Measurements from ENCODE around the gene TMEM81.

TMEM81 gene

DNA sequence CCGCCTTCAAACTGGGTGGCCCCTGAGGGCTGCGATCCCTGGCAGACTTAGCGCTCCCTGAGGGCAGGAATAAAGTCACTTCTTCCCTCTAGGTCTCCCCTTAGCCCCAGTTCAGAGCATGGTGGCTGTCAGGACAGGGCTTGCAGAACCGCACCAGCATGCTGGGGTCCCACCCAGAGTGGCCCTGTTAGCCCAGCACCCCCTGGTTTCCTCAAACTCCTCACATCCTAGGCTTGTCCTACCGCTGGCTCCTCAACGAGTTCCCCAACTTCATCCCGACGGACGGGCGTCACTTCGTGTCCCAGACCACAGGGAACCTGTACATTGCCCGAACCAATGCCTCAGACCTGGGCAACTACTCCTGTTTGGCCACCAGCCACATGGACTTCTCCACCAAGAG is 25.4 kb downstream of the TMEM81 start:
- H3K4me3 Mint-ChIP-seq, result no peak overlapping the region
- H3K27me3 Mint-ChIP-seq (ENCODE audit: low read depth), result no peaks in the 10 kb centered on the region
- H3K36me3 Mint-ChIP-seq (ENCODE audit: low read depth), result no peaks in the 10 kb centered on the region
- H3K27ac Mint-ChIP-seq, result no peak overlapping the region
- H3K9me3 Mint-ChIP-seq, result no peaks in the 10 kb centered on the region
- peaks cover 3% of the 10 kb centered on the region for H3K4me1 Mint-ChIP-seq (ENCODE audit: low read depth)

DNA sequence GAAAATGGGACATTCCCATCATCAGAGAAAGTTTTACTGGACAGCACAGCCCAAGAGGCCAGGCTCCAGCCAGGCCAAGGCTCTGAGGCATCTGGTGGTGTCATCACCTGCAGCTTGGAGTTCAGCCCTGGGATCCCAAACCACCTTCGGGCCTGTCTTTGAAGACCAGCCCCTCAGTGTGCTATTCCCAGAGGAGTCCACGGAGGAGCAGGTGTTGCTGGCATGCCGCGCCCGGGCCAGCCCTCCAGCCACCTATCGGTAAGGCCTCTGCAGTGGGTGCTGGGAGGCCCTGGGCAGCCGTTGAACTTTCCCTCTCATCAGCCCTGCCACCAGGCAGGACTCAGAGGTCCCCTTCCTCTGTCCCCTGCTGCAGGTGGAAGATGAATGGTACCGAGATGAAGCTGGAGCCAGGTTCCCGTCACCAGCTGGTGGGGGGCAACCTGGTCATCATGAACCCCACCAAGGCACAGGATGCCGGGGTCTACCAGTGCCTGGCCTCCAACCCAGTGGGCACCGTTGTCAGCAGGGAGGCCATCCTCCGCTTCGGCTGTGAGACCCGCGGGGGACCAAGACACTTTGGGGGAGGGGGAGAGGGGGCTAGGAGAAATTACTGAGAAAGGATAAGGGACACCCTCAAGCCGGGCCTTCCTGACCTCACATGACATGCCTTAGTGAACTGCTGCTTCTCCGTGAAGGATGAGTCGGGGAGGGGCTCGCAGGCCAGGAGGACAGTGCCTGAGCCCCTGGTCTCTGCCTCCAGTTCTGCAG is 26.3 kb downstream of the TMEM81 start:
- Mint-ChIP-seq H3K36me3 (ENCODE audit: low read depth) (no peaks in the 10 kb centered on the region), H3K4me1 (ENCODE audit: low read depth) (no peaks in the 10 kb centered on the region), H3K4me3 (no peak overlapping the region), H3K9me3 (no peaks in the 10 kb centered on the region), H3K27ac (no peak overlapping the region), H3K27me3 (ENCODE audit: low read depth) (no peaks in the 10 kb centered on the region)

DNA sequence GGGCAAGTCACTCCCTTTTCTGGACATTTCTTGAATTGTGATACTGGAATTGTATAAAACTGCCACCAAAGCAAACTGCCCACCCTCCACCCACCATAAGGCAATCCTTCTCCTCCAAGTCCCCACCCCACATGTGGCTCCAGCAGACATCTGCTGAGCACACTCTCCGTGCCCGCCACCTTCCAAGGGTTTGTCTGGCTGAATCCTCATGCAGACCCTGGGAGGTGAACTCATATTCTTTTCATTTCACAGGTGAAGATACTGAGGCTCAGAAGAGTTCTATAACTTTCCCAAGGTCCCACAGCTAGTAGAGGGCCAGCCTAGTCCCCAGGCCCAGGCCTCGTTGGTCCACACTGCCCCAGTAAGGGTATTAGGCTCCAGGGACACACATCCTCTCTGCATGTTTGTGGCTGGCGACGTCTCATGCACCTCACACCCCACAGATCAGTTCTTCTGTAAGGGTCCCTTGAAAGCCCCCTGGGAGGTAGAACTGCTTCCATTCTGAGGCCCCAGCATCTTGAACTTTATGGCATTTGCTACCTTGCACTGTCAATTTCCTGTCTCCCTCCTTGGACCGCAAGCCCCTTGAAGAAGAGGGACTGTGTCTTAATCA is 27.2 kb downstream of the TMEM81 start:
- H3K9me3 Mint-ChIP-seq, result no peaks in the 10 kb centered on the region
- no peak overlapping the region for H3K4me3 Mint-ChIP-seq

DNA sequence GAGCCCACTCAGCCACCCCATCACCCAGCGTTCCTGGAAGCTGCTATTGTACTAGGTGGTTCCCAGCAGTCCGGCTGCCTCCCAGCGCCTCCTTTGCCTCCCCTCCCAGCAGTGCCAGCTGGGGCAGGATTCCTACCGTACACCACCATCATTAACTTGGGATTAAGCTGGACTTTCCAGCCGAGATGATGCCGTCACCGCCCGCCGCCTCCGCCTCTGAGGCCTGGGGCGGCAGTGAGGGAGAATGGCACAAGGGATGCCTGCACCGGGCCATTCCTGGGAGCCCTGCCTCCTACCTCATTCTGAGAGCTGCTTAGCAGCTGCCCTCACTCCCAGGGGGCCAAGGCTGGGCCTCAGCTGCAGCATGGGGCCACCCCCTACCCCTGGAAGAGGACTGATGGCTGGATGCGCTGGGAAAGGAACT is 28.1 kb downstream of the TMEM81 start:
- no peaks in the 10 kb centered on the region for H3K4me1 Mint-ChIP-seq (ENCODE audit: low read depth)
- H3K27ac Mint-ChIP-seq, result no peak overlapping the region

More for the DNA sequence above, 27.2 kb downstream of the TMEM81 start:
- H3K4me1 Mint-ChIP-seq (ENCODE audit: low read depth), result no peaks in the 10 kb centered on the region
- no peak overlapping the region for H3K27ac Mint-ChIP-seq
- H3K36me3 Mint-ChIP-seq (ENCODE audit: low read depth), result no peaks in the 10 kb centered on the region
- no peaks in the 10 kb centered on the region for H3K27me3 Mint-ChIP-seq (ENCODE audit: low read depth)

DNA sequence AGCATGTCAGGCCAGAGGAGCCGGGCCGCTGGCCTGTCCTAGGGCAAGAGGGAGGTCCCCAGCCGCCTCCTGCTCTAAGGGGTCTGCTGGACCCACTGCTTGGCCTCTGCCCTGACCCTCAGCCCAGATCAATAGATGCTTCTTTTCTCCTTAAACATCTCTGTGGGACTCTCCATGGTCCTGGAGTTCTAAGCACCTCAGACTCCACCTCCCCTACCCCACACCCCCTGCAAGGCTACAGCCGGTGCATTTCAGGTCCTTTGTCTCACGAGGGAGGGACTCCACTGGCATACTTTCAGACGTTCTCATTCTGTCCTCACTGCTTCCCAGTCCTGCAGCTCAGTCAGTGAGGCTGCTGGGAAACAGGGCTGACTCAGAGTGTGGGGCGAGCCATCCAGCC is 30.2 kb downstream of the TMEM81 start:
- Mint-ChIP-seq H3K27ac (no peak overlapping the region), H3K9me3 (no peaks in the 10 kb centered on the region), H3K4me3 (no peak overlapping the region), H3K4me1 (ENCODE audit: low read depth) (no peaks in the 10 kb centered on the region), H3K36me3 (ENCODE audit: low read depth) (no peaks in the 10 kb centered on the region), H3K27me3 (ENCODE audit: low read depth) (no peaks in the 10 kb centered on the region)

More for the DNA sequence above, 28.1 kb downstream of the TMEM81 start:
- Mint-ChIP-seq H3K36me3 (ENCODE audit: low read depth) (no peaks in the 10 kb centered on the region), H3K9me3 (no peaks in the 10 kb centered on the region), H3K4me3 (no peak overlapping the region), H3K27me3 (ENCODE audit: low read depth) (no peaks in the 10 kb centered on the region)

DNA sequence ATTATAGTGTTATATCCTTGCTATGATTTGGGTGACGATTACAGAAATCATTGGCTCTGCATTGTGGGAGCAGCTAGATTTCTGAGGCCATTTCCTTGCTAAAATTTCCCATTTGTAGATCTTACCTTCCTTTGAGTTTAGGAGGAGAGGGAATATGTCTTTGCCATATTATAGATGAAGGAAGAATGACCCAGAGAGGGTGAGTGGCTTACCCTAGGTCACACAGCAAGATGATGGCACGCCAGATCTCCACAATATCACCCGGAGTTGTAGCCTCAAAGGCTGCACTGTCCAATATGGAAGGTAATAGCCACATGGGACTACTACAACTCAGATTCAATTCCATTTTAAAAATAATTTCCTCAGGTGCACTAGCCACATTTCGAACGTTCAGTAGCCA is 31.0 kb downstream of the TMEM81 start:
- no peaks in the 10 kb centered on the region for H3K36me3 Mint-ChIP-seq (ENCODE audit: low read depth)
- H3K9me3 Mint-ChIP-seq, result no peaks in the 10 kb centered on the region
- H3K27me3 Mint-ChIP-seq (ENCODE audit: low read depth), result peaks cover 4% of the 10 kb centered on the region

DNA sequence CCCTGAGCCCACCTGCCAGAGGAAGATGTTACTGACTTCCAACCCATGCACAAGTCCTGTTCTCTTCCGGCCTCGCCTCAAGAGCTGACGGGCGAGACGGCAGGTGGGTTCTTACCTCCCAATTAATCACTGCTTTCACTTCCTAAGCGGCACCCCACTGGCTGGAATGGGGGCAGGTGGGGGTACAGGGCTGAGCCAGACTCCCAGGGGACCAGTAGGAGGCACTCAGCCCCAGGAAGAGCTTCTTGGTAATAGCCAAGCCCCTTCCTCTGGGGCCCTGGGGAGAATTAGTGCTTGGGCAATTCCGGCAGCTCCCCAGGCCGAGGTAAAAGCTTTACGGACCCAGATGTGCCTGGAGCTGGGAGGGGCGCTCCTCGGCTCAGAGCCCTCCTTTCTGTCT is 31.6 kb downstream of the TMEM81 start:
- no peaks in the 10 kb centered on the region for H3K9me3 Mint-ChIP-seq
- H3K4me3 Mint-ChIP-seq, result no peak overlapping the region
- no peak overlapping the region for H3K27ac Mint-ChIP-seq
- no peaks in the 10 kb centered on the region for H3K36me3 Mint-ChIP-seq (ENCODE audit: low read depth)
- no peaks in the 10 kb centered on the region for H3K4me1 Mint-ChIP-seq (ENCODE audit: low read depth)
- peaks cover 10% of the 10 kb centered on the region for H3K27me3 Mint-ChIP-seq (ENCODE audit: low read depth)

More for the DNA sequence above, 31.0 kb downstream of the TMEM81 start:
- H3K4me1 Mint-ChIP-seq (ENCODE audit: low read depth), result no peaks in the 10 kb centered on the region
- H3K27ac Mint-ChIP-seq, result no peak overlapping the region
- H3K4me3 Mint-ChIP-seq, result no peak overlapping the region

DNA sequence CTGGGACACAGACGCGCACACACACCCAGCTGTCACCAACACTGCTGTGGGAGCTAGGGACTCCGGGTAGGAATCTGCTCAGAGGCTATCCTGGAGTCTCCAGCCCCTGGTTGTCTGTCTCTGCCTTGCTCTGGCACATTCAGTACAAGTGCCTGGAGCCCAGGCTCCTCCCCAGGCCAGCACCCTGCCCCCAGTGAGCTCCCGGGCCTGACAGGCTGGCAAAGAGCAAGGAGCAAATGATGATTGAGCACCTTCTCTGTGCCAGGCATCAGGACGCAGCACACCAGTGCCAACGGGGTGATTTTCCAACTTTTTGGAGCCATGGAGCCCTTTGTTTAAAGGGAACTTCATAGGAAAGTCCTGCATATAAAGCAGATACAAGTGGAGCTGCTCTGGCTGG is 34.8 kb downstream of the TMEM81 start:
- H3K36me3 Mint-ChIP-seq (ENCODE audit: low read depth), result no peaks in the 10 kb centered on the region
- H3K4me3 Mint-ChIP-seq, result no peak overlapping the region
- peaks cover 28% of the 10 kb centered on the region for H3K27me3 Mint-ChIP-seq (ENCODE audit: low read depth)
- no peaks in the 10 kb centered on the region for H3K4me1 Mint-ChIP-seq (ENCODE audit: low read depth)
- H3K27ac Mint-ChIP-seq, result no peak overlapping the region
- H3K9me3 Mint-ChIP-seq, result no peaks in the 10 kb centered on the region

DNA sequence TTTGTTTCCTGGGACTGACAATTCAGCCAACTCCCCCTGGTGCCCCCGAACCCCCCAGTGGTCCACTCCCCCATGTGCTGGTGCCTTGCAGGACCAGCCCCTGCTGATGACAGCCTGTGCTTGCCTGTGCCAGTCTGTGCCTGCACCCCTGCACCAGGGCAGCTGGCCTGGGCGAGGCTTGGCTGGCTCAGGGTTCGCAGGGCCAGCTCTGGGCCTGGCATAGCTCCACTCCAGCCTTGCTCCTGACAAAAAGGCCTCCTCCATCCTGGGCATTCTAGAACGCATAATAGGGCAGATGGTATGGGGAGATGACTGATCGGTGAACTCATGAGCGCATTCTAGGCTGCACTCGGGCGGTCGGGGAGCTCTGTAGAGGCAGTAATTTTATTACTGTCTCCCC is 35.9 kb downstream of the TMEM81 start:
- Mint-ChIP-seq H3K9me3 (no peaks in the 10 kb centered on the region), H3K36me3 (ENCODE audit: low read depth) (no peaks in the 10 kb centered on the region), H3K4me1 (ENCODE audit: low read depth) (no peaks in the 10 kb centered on the region), H3K4me3 (no peak overlapping the region), H3K27me3 (ENCODE audit: low read depth) (peaks cover 33% of the 10 kb centered on the region), H3K27ac (no peak overlapping the region)

DNA sequence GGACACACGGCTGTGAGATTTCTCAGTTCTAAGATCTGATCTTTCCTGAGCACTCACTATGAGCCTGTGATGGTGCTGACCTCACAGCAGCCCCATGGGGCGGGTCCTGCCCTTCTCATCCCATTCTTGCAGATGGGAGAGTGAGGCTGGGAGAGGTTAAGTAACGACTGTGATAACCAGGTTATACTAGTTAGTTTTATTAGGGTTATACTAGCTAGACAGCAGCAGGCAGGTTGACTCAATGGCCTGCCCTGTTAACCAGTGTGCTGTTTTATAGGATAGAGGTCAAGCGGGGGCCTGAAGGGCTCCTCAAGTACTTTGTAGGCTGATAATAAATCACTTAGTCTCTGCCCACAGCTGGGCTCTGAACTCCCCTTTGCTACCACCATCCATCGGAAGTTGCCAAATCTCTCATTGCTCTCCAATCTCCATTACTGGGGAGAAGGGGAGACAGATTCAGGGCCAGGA is 36.5 kb downstream of the TMEM81 start:
- Mint-ChIP-seq H3K4me1 (ENCODE audit: low read depth) (no peaks in the 10 kb centered on the region), H3K4me3 (no peak overlapping the region), H3K27ac (no peak overlapping the region), H3K9me3 (no peaks in the 10 kb centered on the region), H3K36me3 (ENCODE audit: low read depth) (no peaks in the 10 kb centered on the region), H3K27me3 (ENCODE audit: low read depth) (peaks cover 34% of the 10 kb centered on the region)

DNA sequence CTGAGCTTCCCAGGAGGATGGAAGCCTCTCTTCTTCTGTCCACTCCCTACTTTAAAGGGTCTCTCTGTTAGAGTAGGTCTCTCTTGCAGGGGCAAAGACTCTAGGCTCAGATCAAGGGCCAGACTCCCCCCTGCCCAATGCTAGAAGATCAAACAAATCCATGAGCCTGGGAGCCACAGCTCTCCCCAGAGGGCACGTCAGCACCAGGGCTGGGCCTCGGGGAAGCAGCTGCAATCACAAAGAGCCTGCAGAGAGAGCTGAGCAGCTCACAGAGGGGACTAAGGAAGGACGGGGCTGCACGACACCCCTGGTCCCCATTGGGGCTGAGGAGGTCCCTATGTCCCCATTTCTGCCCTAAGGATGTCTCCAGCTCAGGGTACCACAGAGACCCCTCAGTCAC is 37.4 kb downstream of the TMEM81 start:
- H3K27me3 Mint-ChIP-seq (ENCODE audit: low read depth), result peaks cover 40% of the 10 kb centered on the region

DNA sequence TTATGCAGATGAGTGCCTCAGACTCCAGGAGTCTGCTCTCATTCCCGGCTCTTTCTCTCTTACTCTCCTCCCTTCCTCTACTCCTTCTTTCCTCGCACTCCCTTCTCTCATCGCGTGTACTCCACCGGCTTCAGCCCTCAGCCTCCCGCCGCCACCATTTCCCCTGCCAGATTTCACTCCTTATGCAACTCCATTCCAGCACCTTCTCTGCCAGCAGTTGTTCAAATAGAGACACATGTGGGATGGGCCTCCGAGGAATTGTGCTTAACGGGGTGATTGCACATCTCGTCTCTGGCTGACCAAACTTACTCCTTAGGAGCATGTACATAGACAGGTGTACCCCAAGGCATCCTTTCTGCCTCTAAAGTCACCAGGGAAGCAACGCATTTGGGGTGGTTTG is 39.1 kb downstream of the TMEM81 start:
- Mint-ChIP-seq H3K27me3 (ENCODE audit: low read depth) (peaks cover 56% of the 10 kb centered on the region), H3K27ac (no peak overlapping the region), H3K9me3 (no peaks in the 10 kb centered on the region), H3K36me3 (ENCODE audit: low read depth) (no peaks in the 10 kb centered on the region), H3K4me1 (ENCODE audit: low read depth) (no peaks in the 10 kb centered on the region), H3K4me3 (no peak overlapping the region)

More for the DNA sequence above, 37.4 kb downstream of the TMEM81 start:
- H3K36me3 Mint-ChIP-seq (ENCODE audit: low read depth), result no peaks in the 10 kb centered on the region
- no peak overlapping the region for H3K4me3 Mint-ChIP-seq
- no peaks in the 10 kb centered on the region for H3K9me3 Mint-ChIP-seq
- no peaks in the 10 kb centered on the region for H3K4me1 Mint-ChIP-seq (ENCODE audit: low read depth)
- H3K27ac Mint-ChIP-seq, result no peak overlapping the region

DNA sequence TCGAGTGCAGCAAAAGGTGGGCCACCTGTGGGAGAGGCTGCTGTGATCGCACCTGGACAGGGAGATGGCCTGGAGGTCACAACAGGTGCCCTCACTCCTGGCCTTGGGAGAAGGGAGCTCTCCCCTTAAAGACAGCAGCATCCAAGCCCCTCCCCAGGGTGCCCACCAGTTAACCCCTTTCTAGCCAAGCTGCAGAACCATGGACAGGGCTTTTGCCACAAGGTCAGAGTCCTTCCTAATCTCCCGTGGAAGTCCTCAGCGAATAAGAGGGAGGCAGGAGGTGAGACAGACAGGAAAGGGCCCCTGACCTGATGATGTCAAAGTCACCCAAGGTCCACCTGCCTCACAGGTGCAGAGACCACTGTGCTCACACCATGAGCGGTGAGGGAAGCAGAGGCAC is 39.5 kb downstream of the TMEM81 start:
- no peaks in the 10 kb centered on the region for H3K4me1 Mint-ChIP-seq (ENCODE audit: low read depth)
- H3K27ac Mint-ChIP-seq, result no peak overlapping the region
- no peaks in the 10 kb centered on the region for H3K9me3 Mint-ChIP-seq
- H3K36me3 Mint-ChIP-seq (ENCODE audit: low read depth), result no peaks in the 10 kb centered on the region
- H3K27me3 Mint-ChIP-seq (ENCODE audit: low read depth), result peaks cover 60% of the 10 kb centered on the region
- H3K4me3 Mint-ChIP-seq, result no peak overlapping the region

DNA sequence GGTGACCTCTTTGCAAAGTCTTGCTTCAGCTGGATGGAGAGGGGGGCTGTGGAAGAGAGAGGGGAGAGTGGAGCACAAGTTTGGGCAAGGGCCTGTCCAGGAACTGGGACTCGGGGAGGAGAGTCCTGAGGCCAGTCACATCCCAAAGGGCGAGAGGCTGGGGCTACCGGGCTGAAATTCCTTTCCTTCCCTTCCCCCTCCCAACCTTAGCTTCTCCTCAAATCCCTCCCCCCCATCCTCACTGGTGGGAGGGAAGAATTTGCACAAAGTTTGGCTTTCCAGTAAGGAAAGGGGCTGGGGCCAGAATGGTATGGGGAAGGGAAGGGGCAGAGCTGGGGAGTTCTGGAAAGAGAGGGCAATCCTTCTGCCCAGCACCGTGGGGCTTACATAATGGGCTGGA is 40.4 kb downstream of the TMEM81 start:
- Mint-ChIP-seq H3K27me3 (ENCODE audit: low read depth) (peaks cover 62% of the 10 kb centered on the region), H3K9me3 (no peaks in the 10 kb centered on the region), H3K4me3 (no peak overlapping the region), H3K36me3 (ENCODE audit: low read depth) (no peaks in the 10 kb centered on the region), H3K4me1 (ENCODE audit: low read depth) (no peaks in the 10 kb centered on the region), H3K27ac (no peak overlapping the region)
